Middle frontal gyrus (tissue), 1 donor: ENCODE measurements around the gene LTBP4.
"Not testable (repeated sequence)": the region's sequence is repeated elsewhere in the genome, so short reads cannot be mapped to it uniquely, and the experiment has no call there.

Experiments used
- DNase-seq: peaks from one replicate; pipeline ENCODE4 v3.0.0-alpha.2; 2015; ENCODE audit warnings: low spot score; ENCODE audit errors: extremely low spot score

LTBP4 gene

GRCh38 chr19:40601134-40601974 is at the start of gene LTBP4:
Gene LTBP4, plus strand, starts transcription at chr19:40601369. Its CDS starts 19 bp downstream, at chr19:40601388.
- DNase-seq = no peak

GRCh38 chr19:40552848-40553247 is 48.3 kb upstream of the LTBP4 start:
- DNase-seq = no peak

GRCh38 chr19:40553885-40554857 is 47.0 kb upstream of the LTBP4 start:
- DNase-seq = no peak

GRCh38 chr19:40555978-40556689 is 45.0 kb upstream of the LTBP4 start:
- DNase-seq = no peak

- DNase-seq = no peak
Observed at GRCh38 chr19:40556953-40557530, 44.1 kb upstream of the LTBP4 start.

- DNase-seq = no peak
Observed at GRCh38 chr19:40559394-40559793, 41.8 kb upstream of the LTBP4 start.

- DNase-seq = no peak
Observed at GRCh38 chr19:40560092-40560507, 41.1 kb upstream of the LTBP4 start.

- DNase-seq = no peak
Observed at GRCh38 chr19:40561947-40562346, 39.2 kb upstream of the LTBP4 start.

GRCh38 chr19:40564535-40564934 is 36.6 kb upstream of the LTBP4 start:
- not testable (repeated sequence) for DNase-seq

- no peak for DNase-seq
Observed at GRCh38 chr19:40565355-40565754, 35.8 kb upstream of the LTBP4 start.

- no peak for DNase-seq
Observed at GRCh38 chr19:40565910-40566495, 35.2 kb upstream of the LTBP4 start.

- DNase-seq = no peak
Observed at GRCh38 chr19:40567040-40567749, 34.0 kb upstream of the LTBP4 start.

- no peak for DNase-seq
Observed at GRCh38 chr19:40567750-40568494, 33.2 kb upstream of the LTBP4 start.

GRCh38 chr19:40570313-40571004 is 30.7 kb upstream of the LTBP4 start:
- peak; percentile 96 for DNase-seq

GRCh38 chr19:40571005-40571318 is 30.2 kb upstream of the LTBP4 start:
- DNase-seq = no peak

GRCh38 chr19:40571831-40572495 is 29.2 kb upstream of the LTBP4 start:
- no peak for DNase-seq

- no peak for DNase-seq
Observed at GRCh38 chr19:40575326-40575725, 25.8 kb upstream of the LTBP4 start.

- no peak for DNase-seq
Observed at GRCh38 chr19:40576151-40576584, 25.0 kb upstream of the LTBP4 start.
